ENCODE data around the gene LGALS12. TPM values are rescaled to one million over a fixed set of nuclear protein-coding genes. Genes with fewer than 3 reads are reported as not detected.

LGALS12 gene
- total RNA-seq, 1 donor from 2014 or later = not detected

DNA sequence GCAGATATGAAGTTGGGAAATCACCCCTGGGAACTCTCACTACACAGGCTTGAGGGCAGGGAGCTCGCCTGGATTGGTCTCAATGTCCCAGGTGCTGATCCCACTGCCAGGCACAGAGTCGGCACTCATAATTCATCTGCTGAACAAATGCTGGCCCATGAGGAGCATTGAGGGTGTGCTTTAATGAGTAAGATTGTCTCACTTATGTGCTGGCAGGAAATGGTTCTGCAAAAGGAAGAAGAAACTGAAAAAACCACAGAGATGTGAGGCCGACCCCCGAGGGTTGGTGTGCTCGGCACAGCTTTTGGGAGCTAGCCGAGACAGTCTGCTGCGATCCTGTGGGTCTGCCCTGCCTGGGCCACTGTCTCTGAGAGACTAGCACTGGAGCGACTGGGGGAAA, 47.9 kb downstream of the LGALS12 start:
- Histone ChIP-seq H3K36me3 (ENCODE audit: control insufficient read depth, insufficient read depth, low read length) (no peaks in the 10 kb centered on the region), H3K27me3 (ENCODE audit: control insufficient read depth, insufficient read depth, low read length) (no peaks in the 10 kb centered on the region), H3K4me3 (ENCODE audit: low read depth, low read length) (no peak overlapping the region)
- FAIRE-seq = no peak
- TF ChIP-seq, protein P1, sequence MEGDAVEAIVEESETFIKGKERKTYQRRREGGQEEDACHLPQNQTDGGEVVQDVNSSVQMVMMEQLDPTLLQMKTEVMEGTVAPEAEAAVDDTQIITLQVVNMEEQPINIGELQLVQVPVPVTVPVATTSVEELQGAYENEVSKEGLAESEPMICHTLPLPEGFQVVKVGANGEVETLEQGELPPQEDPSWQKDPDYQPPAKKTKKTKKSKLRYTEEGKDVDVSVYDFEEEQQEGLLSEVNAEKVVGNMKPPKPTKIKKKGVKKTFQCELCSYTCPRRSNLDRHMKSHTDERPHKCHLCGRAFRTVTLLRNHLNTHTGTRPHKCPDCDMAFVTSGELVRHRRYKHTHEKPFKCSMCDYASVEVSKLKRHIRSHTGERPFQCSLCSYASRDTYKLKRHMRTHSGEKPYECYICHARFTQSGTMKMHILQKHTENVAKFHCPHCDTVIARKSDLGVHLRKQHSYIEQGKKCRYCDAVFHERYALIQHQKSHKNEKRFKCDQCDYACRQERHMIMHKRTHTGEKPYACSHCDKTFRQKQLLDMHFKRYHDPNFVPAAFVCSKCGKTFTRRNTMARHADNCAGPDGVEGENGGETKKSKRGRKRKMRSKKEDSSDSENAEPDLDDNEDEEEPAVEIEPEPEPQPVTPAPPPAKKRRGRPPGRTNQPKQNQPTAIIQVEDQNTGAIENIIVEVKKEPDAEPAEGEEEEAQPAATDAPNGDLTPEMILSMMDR (IDR thresholded peaks at IDR 0.05; ENCODE audit: insufficient read depth, low read length, severe bottlenecking) = no peak
- no peak for DNase-seq (ENCODE audit: low read depth)

DNA sequence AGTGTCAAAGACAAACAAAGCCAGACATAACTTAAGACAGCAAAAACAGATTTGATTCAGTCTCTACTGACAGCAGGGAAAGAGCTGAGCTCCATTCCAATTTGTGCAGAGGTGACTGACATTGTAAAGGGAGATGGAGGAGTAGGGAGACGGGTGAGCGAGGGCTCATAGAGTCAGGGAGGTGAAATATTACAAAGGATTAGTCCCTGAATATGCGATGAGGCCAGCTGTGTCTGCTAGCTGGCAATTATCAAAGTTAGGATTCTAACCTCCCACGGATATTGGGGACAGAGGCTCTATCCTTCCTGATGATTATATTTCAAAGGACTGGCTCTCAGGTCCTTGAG, 49.0 kb downstream of the LGALS12 start:
- H3K36me3 ChIP-seq (ENCODE audit: control insufficient read depth, insufficient read depth, low read length) = no peaks in the 10 kb centered on the region
- no peak overlapping the region for H3K4me3 ChIP-seq (ENCODE audit: low read depth, low read length)
- DNase-seq (ENCODE audit: low read depth) (no peak), FAIRE-seq (no peak)
- H3K27me3 ChIP-seq (ENCODE audit: control insufficient read depth, insufficient read depth, low read length) = no peaks in the 10 kb centered on the region
- TF ChIP-seq, protein P1 (IDR thresholded peaks at IDR 0.05; ENCODE audit: insufficient read depth, low read length, severe bottlenecking) = no peak

DNA sequence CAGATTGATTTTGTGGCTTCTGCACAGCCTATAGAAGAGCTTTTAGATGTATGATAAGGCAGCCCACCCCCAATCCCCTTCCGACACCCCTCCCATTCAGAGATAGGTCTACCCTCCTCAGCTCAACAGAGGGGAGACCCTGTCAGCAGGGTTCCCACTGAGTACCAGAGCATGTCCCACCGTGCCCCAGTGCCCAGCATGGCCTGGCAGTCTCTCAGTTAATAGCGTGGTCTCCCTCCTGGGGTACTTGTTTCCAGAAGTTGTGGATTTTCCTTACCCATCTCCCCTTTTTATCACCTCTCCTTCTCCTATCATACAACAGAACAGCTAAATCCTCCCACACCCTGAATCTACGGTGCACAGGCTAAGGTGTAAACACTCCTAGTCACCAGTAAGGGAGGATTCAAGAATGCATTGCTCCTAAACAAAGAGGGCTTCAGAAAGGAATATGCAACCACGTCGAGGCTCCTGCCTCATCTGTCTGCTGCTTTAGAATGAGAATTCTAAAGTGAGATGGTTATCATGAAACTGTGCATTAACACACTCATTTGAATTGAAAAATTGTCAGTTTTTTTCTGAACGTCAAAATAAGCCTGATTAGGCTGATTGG, 50.6 kb downstream of the LGALS12 start:
- no peaks in the 10 kb centered on the region for H3K36me3 ChIP-seq (ENCODE audit: control insufficient read depth, insufficient read depth, low read length)
- H3K27me3 ChIP-seq (ENCODE audit: control insufficient read depth, insufficient read depth, low read length) = no peaks in the 10 kb centered on the region
- FAIRE-seq = no peak
- H3K4me3 ChIP-seq (ENCODE audit: low read depth, low read length) = no peak overlapping the region
- TF ChIP-seq, protein P1 (IDR thresholded peaks at IDR 0.05; ENCODE audit: insufficient read depth, low read length, severe bottlenecking) = no peak
- no peak for DNase-seq (ENCODE audit: low read depth)

DNA sequence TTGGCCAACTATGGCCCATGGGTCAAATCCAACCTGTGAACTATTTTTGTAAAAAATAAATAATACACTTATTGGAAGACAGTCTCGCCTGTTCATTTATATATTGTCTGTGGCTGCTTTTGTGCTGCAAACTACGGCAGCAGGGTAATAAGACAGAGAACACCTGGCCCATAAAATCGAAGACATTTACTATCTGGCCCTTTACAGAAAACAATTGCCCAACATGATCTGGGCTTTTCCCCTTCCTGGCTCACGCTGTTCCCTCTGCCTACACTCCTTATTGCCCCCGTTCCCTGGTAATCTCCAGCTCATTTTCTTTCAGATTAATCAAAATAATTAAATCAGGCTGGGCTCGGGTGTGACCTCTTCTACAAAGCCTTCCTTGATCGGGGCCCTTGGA, 51.7 kb downstream of the LGALS12 start:
- Histone ChIP-seq H3K4me3 (ENCODE audit: low read depth, low read length) (no peak overlapping the region), H3K36me3 (ENCODE audit: control insufficient read depth, insufficient read depth, low read length) (no peaks in the 10 kb centered on the region), H3K27me3 (ENCODE audit: control insufficient read depth, insufficient read depth, low read length) (no peaks in the 10 kb centered on the region)
- DNase-seq (ENCODE audit: low read depth) (no peak), FAIRE-seq (no peak)
- TF ChIP-seq, protein P1 (IDR thresholded peaks at IDR 0.05; ENCODE audit: insufficient read depth, low read length, severe bottlenecking) = no peak

DNA sequence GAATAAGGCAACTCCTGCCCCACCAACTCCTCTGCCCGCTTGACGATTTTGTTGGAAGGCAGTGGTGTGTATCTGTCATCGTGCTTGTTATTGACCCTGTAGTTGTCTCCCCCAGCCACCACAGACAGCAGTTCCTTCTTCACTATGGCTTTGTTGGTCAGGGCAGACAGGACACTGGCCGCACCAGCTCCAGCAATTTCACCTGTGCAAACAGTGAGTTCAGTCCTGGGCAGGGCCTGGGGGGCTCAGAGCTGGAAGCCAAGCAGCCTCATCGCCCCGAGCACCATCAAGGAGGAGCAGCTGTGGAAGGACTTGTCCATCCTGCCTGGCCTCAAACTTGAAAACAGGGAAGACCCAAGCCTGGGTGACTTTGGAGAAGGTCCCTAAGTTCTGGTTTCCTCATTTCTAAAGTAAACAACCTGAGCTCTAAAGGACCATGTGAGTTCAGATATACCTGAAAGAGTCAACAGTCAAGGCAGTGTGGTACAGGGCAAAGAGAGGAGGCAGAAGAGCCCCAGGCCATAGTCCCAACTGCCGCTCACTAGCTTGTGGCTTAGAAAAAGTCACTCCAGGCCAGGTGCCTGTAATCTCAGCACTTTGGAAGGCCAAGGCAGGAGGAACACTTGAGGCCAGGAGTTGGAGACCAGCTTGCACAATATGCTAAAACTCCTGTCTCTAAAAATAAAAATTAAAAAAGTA, 52.7 kb downstream of the LGALS12 start:
- FAIRE-seq (no peak), DNase-seq (ENCODE audit: low read depth) (no peak)
- Histone ChIP-seq H3K4me3 (ENCODE audit: low read depth, low read length) (no peak overlapping the region), H3K27me3 (ENCODE audit: control insufficient read depth, insufficient read depth, low read length) (no peaks in the 10 kb centered on the region), H3K36me3 (ENCODE audit: control insufficient read depth, insufficient read depth, low read length) (no peaks in the 10 kb centered on the region)
- TF ChIP-seq, protein P1 (IDR thresholded peaks at IDR 0.05; ENCODE audit: insufficient read depth, low read length, severe bottlenecking) = no peak
